HL-60/S4 (cell line): ENCODE results near the gene GLI3.

Experiments used
- in situ Hi-C: fragments of 300-500 bp; cut with MboI; formaldehyde crosslinking; loops from 2 replicates; pipeline ENCODE4 v1.14.3; 2022; ENCODE audit warnings: low sequenced_read_pairs

The GLI3 gene

DNA sequence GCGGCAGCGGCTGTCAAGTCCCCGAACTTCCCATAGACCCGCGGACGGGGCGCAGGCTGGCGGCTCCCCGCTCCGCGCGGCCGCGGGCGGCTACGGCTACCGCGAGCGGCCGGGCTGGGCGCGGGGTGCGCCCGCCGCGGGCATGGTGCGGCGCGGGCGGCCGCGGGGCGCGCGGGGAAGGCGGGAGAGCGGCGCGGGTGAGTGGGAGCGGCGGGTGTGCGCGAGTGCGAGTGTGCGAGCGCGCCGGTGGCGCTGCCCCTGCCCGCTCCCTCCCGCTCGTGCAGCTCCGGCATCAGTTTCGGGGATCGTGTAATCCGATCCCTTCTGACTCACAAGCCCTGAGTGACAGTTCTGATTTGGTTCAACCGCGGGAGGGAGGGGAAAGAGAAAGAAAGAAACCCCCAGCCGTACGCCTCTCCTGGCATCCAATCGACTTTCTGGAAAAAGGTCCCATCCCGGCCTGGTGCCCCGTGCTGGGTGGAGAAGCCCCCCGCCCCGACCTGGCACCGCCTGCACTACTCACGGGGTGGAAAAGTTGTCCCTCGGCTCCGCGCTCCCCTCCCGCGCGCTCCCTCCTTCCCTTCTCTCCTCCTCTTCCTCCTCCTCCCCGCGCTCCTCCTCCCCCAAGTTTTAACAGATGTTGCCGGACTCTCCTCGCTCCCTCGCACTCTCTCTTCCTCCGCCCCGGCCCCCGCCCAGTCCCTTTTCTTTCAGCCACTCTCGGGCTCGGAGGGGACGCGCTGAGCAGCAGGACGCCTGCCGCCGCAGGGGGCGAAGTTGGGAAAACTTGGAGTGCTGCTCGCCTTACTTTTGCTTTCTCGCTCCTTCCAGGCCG lies at the start of gene GLI3:
GLI3 (minus strand) TSS at position 234 of the 835 bp plus-strand sequence. CDS start 13,956 bp downstream, outside the sequence.
- in situ Hi-C loops, result no loop called here

DNA sequence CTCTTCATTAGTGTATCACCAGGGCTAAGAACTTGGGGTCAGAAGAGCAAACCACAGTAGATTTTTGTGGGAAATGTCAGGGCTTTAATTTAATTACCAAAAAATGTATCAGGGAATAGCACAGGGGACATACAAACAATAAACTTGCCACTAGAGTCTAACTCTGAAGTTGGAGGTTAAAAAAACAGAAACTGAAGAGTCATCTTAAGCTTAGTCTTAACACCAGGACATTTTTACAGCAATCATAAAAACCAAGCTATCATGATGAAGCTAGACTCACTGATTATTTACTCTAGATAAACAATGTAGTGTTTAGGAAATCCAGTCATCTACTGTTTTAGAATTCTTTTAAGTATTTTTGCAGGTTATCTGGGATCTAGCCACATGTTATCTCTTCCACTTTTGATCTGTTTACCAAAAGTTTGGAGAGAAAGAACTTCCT lies 48.4 kb upstream of the GLI3 start:
- in situ Hi-C loops, result no loop called here

- in situ Hi-C loops, result no loop called here
Observed at GRCh38 chr7:42283553-42283952, 46.5 kb upstream of the GLI3 start.

DNA sequence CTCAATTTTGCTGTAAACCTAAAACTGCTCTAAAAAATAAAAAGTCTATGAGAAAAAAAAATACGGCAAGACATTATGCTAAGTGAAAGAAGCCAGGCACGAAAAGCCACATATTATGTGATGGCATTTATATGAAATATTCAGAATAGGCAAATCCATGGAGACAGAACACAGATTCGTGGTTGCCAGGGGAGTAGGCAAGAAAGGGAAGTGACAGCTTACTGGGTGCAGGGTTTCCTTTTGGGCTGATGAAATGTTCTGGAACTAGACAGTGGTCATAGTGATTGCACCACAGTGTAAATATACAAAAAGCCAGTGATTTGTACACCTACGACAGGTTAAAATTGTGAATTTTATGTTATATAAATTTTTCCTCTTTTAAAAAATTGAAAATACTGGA lies 41.3 kb upstream of the GLI3 start:
- in situ Hi-C loops, result no loop called here

GRCh38 chr7:42274053-42274452 lies 37.0 kb upstream of the GLI3 start:
- in situ Hi-C loops, result no loop called here

DNA sequence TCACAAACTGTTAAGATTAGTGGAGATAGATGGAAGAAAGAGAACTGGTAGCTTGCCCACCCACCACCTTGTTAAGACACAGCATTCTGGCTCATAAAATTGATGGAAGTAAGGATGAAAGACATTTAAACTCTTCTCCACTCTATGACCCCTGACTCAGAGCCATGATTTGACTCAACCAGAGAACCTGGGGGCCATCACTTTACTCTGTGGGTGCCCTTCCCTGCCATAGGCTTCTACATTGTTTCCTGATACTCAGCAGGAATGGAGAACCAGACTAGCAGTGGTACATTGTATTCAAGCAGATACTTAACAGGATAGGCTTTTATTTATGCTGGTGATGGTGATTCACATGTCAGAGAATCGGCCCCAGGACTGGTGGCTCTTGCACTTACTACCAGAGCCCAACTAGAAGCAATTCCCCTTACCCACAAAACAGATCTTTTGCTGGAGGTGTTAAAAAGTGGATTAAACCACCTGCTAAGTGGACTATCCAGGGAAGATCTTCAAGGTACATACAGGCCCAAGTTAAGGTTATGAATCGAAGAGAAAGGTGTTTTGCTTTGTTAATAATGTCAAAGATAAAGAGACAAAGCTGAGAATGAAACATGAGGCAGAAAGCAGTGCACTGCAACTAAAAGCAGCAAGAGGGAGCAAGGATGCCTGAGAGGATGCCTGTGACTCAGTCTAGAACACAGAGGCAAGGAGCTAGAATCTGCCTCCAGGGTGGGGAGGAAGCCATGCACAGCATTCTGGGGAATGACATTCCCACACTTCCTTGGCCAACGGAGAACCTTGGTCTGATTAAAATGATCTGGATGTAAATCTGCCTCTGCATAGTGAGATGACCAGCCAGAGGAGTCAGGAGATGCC lies 36.0 kb upstream of the GLI3 start:
- in situ Hi-C loops, result no loop called here

DNA sequence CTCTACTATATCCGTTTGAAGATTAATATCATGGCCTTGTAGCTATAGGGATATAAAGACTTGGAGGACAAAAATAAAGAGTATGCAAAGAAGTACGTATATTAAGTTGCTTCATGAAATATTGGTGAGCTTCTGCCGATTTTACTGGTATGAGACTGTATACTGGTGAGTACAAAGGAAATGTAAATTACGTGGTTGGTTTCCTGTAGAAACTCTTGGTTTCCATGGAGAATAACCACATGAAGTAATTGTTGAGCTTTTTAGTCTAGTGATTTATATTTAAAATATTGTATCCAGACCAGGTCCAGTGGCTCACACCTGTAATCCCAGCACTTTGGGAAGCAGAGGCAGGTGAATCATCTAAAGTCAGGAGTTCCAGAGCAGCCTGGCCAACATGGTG lies 32.2 kb upstream of the GLI3 start:
- in situ Hi-C loops, result no loop called here

DNA sequence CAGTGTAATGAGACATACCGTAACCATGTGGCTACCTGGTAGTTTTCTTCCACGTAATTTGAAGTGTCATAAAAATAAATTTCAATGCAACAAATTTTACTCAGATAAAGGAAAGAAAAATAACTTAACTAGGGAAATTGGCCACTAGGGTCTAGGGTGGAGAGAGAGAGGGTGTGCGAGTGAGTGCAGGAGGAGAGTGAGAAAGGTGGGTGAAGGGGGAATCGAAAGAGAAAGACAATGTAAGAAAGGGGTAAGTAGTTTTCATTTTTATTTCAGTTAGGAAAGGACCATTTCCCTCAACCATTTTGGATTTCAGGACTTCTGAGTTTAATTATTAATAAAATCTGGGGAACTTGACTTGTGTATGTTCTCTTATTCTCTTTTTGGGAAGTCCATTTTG lies 27.7 kb upstream of the GLI3 start:
- in situ Hi-C loops, result no loop called here

GRCh38 chr7:42263971-42264370 lies 27.0 kb upstream of the GLI3 start:
- in situ Hi-C loops, result no loop called here

- in situ Hi-C loops, result no loop called here
Observed at GRCh38 chr7:42262964-42263363, 26.0 kb upstream of the GLI3 start.

- in situ Hi-C loops, result no loop called here
Observed at GRCh38 chr7:42254217-42254616, 17.2 kb upstream of the GLI3 start.

DNA sequence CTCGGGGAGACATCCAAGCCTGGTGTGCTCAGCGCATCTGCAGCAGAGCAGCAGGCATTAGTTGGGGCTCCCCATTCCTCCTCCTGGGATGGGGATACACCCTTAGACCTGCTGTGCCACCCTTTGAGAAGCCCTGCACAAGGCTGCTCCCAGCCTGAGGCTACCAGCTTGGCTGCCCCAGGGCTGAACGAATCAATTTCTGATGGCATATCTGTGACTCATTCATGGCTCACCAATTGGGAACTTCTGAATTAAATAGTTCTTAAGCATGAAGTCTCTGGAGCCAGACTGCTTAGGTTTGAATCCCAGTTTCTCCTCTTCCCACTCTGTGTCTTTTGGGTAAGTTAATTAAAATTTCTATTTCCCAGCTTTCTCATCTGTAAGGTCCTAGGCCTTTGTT lies 16.3 kb upstream of the GLI3 start:
- in situ Hi-C loops, result no loop called here

- in situ Hi-C loops, result no loop called here
Observed at GRCh38 chr7:42250411-42250810, 13.4 kb upstream of the GLI3 start.

DNA sequence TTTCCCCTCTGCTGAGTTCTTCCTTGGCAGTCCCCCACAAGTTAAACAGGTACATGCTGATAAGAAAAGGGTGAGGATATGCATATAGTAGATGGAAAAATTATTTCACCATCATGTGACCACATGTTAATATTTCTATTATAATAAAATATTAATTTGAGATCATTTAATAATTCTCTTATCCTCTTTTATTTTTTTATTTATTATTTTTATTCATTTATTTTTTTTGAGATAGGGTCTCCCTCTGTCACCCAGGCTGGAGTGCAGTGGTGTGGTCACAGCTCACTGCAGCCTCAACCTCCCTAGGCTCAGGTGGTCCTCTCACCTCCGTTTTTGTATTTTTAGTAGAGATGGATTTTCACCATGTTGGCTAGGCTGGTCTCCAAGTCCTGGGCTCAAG lies 11.6 kb upstream of the GLI3 start:
- in situ Hi-C loops, result no loop called here

- in situ Hi-C loops, result no loop called here
Observed at GRCh38 chr7:42247301-42247700, 10.3 kb upstream of the GLI3 start.

DNA sequence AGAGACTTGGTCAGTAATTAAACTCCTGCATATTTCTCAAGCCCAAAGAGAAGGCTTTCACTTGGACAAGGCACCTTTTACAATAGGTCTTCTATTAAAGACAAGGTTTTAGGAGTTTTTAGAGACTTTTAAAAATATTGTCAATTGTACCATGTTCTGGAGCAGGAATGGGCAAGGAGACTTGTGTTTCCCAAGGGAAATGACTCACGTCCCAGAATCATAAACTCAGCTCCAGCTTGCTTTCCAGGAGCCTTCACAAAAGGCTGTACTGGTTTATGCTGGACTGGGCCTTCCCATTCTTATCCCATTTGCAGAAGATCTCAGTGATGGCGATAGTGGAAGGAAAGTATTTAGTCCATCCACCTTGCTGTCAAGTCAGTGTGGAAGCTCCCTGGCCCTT lies 7.8 kb upstream of the GLI3 start:
- in situ Hi-C loops, result no loop called here

DNA sequence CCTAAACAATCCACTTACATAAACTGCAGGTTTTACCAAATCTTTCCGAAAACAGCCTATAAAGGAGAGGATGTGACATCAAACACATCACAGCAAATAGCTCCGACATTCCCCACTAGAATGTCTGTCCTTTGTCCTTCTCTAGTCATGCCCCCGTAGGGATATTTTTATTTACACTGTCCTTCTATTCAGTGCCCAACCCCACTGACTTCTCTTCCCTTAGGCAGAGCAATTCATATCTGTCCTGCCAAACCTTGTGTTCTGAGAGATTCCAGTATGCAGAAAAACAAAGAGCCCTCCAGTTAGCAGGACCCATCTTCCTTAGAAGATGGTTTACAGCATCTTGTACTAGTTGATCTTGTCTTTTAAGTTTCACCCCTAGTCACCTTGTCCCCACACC lies 5.4 kb upstream of the GLI3 start:
- in situ Hi-C loops, result no loop called here

DNA sequence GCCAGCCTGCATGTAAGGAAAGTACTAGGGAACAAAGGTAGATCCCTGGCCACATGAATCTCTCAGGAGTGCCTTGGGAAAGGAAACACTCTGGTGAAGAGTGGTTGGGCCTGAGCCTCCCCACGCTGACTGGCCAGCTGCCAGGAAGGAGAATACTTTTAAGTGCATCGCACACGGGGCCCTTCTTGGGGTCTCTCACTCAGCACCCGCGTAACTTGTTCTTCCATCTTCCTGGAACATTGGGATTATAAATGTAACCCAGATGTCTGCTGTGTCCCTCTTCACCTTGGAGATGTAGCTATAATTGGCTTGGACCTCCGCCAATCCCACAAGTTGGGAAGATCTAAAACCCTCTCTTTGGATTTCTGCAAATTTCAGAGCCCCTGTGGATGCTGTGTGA lies 4.4 kb upstream of the GLI3 start:
- in situ Hi-C loops, result no loop called here

DNA sequence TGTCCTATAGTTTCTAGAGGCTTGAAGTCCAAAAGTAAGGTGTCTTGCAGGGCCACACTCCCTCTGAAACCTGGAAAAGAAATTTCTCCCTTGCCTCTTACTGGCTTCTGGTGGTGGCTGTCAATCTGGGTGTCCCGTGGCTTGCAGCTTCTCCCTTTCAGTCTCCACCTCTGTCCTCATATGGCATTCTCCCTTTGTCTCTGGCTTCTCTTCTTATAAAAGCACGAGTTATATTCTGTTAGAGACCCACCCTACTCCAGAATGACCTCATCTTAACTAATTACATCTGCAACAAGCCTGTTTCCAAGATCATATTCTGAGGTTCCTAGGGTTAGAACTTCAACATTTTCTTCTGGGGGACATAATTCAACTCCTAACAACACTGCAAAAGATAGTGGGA lies 3.4 kb upstream of the GLI3 start:
- in situ Hi-C loops, result no loop called here

DNA sequence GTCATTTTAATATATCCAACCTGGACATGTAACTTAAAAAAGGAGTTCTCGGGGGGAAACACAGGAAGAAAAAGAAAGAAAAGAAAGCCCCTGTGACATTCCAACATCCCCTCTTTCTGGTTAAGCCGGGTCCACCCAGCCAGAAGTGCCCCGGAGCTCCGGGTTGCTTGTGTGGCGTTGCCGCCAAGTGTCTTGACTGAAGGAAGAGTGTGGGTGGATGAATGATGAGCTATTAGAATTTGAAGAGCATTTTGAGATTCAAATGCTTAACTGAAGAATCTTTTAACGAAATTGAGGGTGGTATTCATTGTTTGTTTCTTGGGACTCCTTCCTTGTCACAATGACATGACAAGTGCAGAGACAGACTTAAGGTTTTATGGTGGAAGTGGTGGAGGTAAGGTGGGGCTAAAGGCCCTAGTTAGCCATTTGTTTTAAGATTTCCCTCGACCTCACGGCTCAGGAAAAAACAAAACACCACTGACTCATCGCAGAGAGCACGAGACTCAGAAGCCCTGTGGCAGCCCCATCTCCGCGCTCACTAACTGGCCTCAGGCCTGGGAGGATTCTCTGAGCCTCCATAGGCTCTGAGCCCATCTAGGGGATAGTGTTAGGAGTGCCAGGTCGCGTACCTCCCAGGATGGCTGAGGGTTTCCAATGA lies 1.8 kb upstream of the GLI3 start:
- in situ Hi-C loops, result no loop called here

GRCh38 chr7:42237811-42238541 lies 967 bp upstream of the GLI3 start:
- in situ Hi-C loops, result no loop called here
